CD4-positive, CD25-positive, alpha-beta regulatory T cell (primary cell): ENCODE results near the gene NRARP. TPM values are rescaled to one million over a fixed set of nuclear protein-coding genes. Genes with fewer than 3 reads are reported as not detected.

Source experiments
- ATAC-seq, 2 donors: fragments of 150-1000 bp; cut with Tn5 transposase; one replicate each; pipeline ENCODE4 v1.10.0; 2021; ENCODE audit warnings: low read depth in 2 of 2, moderate number of reproducible peaks in 2 of 2, moderate library complexity in 1 of 2
- DNase-seq, 3 donors: peaks; one replicate each; pipeline versions ENCODE4 v3.0.0 to v3.0.0-alpha.2; 2012 to 2022; ENCODE audit warnings: mixed read lengths in 1 of 3
- H3K27ac ChIP-seq: one replicate; pipeline ENCODE4 v1.7.0; 2013; ENCODE audit warnings: mild to moderate bottlenecking, low read length; ENCODE audit not compliant: insufficient read depth, poor library complexity, severe bottlenecking
- H3K27me3 ChIP-seq: one replicate; pipeline ENCODE4 v1.7.0; 2013; ENCODE audit warnings: low read length; ENCODE audit not compliant: control insufficient read depth, insufficient read depth
- H3K36me3 ChIP-seq: one replicate; pipeline ENCODE4 v1.7.0; 2013; ENCODE audit warnings: mild to moderate bottlenecking, low read length, moderate library complexity; ENCODE audit not compliant: control insufficient read depth, insufficient read depth
- H3K4me1 ChIP-seq: 2 replicates; pipeline ENCODE4 v1.7.0; 2013; ENCODE audit warnings: mild to moderate bottlenecking, low read length; ENCODE audit not compliant: insufficient read depth, control insufficient read depth, poor library complexity, severe bottlenecking
- H3K4me3 ChIP-seq: one replicate; pipeline ENCODE4 v1.7.0; 2013; ENCODE audit warnings: low read depth, mild to moderate bottlenecking, low read length, moderate library complexity
- H3K9me3 ChIP-seq, 2 experiments: 1 replicate in 1 of 2; 2 replicates in 1 of 2; pipeline ENCODE4 v1.7.0; 2013; ENCODE audit warnings: low read length in 2 of 2, mild to moderate bottlenecking in 1 of 2, moderate library complexity in 1 of 2; ENCODE audit not compliant: control insufficient read depth in 2 of 2
- H3K27ac Mint-ChIP-seq, 3 donors: one replicate each; pipeline ENCODE4 v1.8.0; 2020 to 2022; ENCODE audit warnings: mild to moderate bottlenecking in 3 of 3, mixed read lengths in 3 of 3, moderate library complexity in 2 of 3
- H3K27me3 Mint-ChIP-seq: one replicate; pipeline ENCODE4 v1.8.0; 2022; ENCODE audit warnings: mild to moderate bottlenecking, mixed read lengths
- H3K36me3 Mint-ChIP-seq: one replicate; pipeline ENCODE4 v1.8.0; 2020; ENCODE audit warnings: mixed read lengths
- H3K4me1 Mint-ChIP-seq, 4 donors: one replicate each; pipeline ENCODE4 v1.8.0; 2020 to 2022; ENCODE audit warnings: mixed read lengths in 4 of 4, mild to moderate bottlenecking in 1 of 4
- H3K4me3 Mint-ChIP-seq, 4 donors: one replicate each; pipeline ENCODE4 v1.8.0; 2020 to 2022; ENCODE audit warnings: mild to moderate bottlenecking in 4 of 4, mixed read lengths in 4 of 4, moderate library complexity in 3 of 4
- H3K9me3 Mint-ChIP-seq, 7 donors: one replicate each; pipeline ENCODE4 v1.8.0; 2020 to 2022; ENCODE audit warnings: mixed read lengths in 7 of 7, mild to moderate bottlenecking in 3 of 7, moderate library complexity in 2 of 7
- polyA plus RNA-seq, 4 donors: library from polyadenylated mRNA; unstranded; fragments of 300-500 nt; fragmentation: Illumina TruSeq; gene quantifications; one replicate each; pipeline ENCODE4 v1.2.3, GENCODE V29; 2021
- total RNA-seq: library from RNA; stranded (reverse); gene quantifications from one replicate; pipeline ENCODE4 v1.2.3, GENCODE V29; 2022

NRARP gene
- total and polyA plus RNA-seq, 5 donors from 2014 or later, result 1.6 TPM; not detected in 4

- Mint-ChIP-seq H3K27ac (peak overlapping the region in 1 of 3 donors; percentile 11), H3K36me3 (peaks cover 11% of the 10 kb centered on the region)
These were observed 45.2 kb downstream of the NRARP start for GRCh38 chr9:137256856-137257255.

GRCh38 chr9:137256362-137256761 is 45.7 kb downstream of the NRARP start:
- Histone ChIP-seq H3K9me3 (no peaks in the 10 kb centered on the region), H3K27ac (no peak overlapping the region), H3K36me3 (peaks cover 12% of the 10 kb centered on the region), H3K4me1 (peaks cover 27% of the 10 kb centered on the region), H3K4me3 (peak overlapping the region; percentile 53), H3K27me3 (no peaks in the 10 kb centered on the region)
- peaks cover 0 to 26% (median 3%) of the 10 kb centered on the region in 4 donors for H3K4me1 Mint-ChIP-seq
- peak overlapping the region; percentile 18 to 92 (median 85) for H3K4me3 Mint-ChIP-seq
- H3K36me3 Mint-ChIP-seq, result peaks cover 7% of the 10 kb centered on the region
- no peaks in the 10 kb centered on the region for H3K9me3 Mint-ChIP-seq
- ATAC-seq, result no peak
- peak overlapping the region in 1 of 3 donors; percentile 67 for H3K27ac Mint-ChIP-seq
- H3K27me3 Mint-ChIP-seq, result no peaks in the 10 kb centered on the region
- DNase-seq, result no peak

More at GRCh38 chr9:137256856-137257255, 45.2 kb downstream of the NRARP start:
- no peak overlapping the region for H3K4me3 ChIP-seq
- DNase-seq (no peak), ATAC-seq (no peak)
- no peaks in the 10 kb centered on the region for H3K27me3 Mint-ChIP-seq
- H3K9me3 ChIP-seq, result no peaks in the 10 kb centered on the region
- H3K4me3 Mint-ChIP-seq, result peak overlapping the region; percentile 18 to 92 (median 85)
- H3K27me3 ChIP-seq, result no peaks in the 10 kb centered on the region
- H3K4me1 Mint-ChIP-seq, result peaks cover 0 to 30% (median 4%) of the 10 kb centered on the region in 4 donors
- H3K36me3 ChIP-seq, result peaks cover 12% of the 10 kb centered on the region
- no peak overlapping the region for H3K27ac ChIP-seq
- peaks cover 27% of the 10 kb centered on the region for H3K4me1 ChIP-seq
- H3K9me3 Mint-ChIP-seq, result no peaks in the 10 kb centered on the region

- Histone ChIP-seq H3K27ac (peak overlapping the region; percentile 63), H3K27me3 (no peaks in the 10 kb centered on the region), H3K36me3 (peaks cover 12% of the 10 kb centered on the region), H3K9me3 (no peaks in the 10 kb centered on the region), H3K4me1 (peaks cover 27% of the 10 kb centered on the region), H3K4me3 (peak overlapping the region; percentile 53)
- H3K36me3 Mint-ChIP-seq, result peaks cover 7% of the 10 kb centered on the region
- peak overlapping the region; percentile 84 to 97 (median 91) for H3K4me3 Mint-ChIP-seq
- no peaks in the 10 kb centered on the region for H3K27me3 Mint-ChIP-seq
- H3K4me1 Mint-ChIP-seq, result peaks cover 0 to 26% (median 3%) of the 10 kb centered on the region in 4 donors
- ATAC-seq, result no peak
- DNase-seq, result peak in 1 of 3 donors; percentile 50
- H3K9me3 Mint-ChIP-seq, result no peaks in the 10 kb centered on the region
- peak overlapping the region; percentile 67 to 76 (median 76) for H3K27ac Mint-ChIP-seq
These were observed 46.5 kb downstream of the NRARP start for GRCh38 chr9:137255448-137256114.

DNA sequence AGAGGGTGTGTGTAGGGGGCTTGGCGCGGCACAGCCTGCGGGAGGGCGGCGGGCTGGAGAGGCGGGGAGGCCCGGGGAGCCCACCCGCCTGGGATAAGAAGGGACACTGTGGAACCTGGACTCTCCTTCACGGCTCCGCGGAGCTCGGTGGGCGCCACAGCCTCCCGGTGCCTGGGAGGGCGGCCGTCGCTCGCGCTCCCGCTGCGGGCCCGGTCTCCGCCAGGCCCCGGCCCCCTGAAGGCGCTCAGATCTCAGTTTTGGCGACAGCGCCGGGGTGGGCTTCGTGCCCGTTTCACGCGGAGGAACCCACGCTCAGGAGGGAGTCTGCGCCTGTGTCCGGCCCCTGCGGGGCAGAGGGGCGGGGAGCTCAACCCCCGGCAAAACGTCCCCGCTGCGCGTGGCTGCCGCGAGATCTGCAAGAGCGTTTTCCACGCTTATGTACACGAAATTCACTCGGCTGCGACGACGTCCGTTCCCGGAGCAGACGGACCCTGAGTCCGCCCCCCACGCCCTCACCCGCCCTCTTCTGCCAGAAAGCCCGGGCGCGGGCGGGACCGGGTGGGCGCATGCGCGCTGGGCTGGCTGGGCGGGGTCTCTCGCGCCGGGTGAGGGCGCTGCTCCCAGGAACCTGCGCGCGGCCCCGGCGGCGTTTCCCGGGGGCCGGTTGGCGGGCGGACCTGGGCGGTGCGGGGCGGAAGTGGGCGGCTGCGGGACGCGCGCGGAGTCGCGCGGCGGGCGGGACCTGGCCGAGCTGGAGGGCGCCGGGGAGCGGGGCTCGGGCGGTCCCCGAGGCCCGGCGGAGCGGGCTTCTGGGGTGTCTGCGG is 47.2 kb downstream of the NRARP start, which contains the start of gene NELFB:
NELFB (plus strand) TSS at position 704 of the 824 bp plus-strand sequence.
- Mint-ChIP-seq H3K4me1 (peaks cover 0 to 26% (median 3%) of the 10 kb centered on the region in 4 donors), H3K4me3 (peak within 1 kb of the TSS; percentile 84 to 97 (median 91)), H3K27me3 (no peaks in the 10 kb centered on the region), H3K9me3 (no peaks in the 10 kb centered on the region), H3K36me3 (peaks cover 7% of the 10 kb centered on the region), H3K27ac (peak within 1 kb of the TSS; percentile 67 to 76 (median 76))
- peak; percentile 89 to 92 for ATAC-seq
- DNase-seq, result peak; percentile 90 to 95 (median 94)
- peaks cover 12% of the 10 kb centered on the region for H3K36me3 ChIP-seq
- H3K4me3 ChIP-seq, result peak within 1 kb of the TSS; percentile 67
- H3K4me1 ChIP-seq, result peaks cover 27% of the 10 kb centered on the region
- no peaks in the 10 kb centered on the region for H3K27me3 ChIP-seq
- H3K9me3 ChIP-seq, result no peaks in the 10 kb centered on the region
- peak within 1 kb of the TSS; percentile 63 for H3K27ac ChIP-seq

GRCh38 chr9:137253717-137254623 is 48.1 kb downstream of the NRARP start:
- no peak for ATAC-seq
- Histone ChIP-seq H3K4me3 (no peak overlapping the region), H3K36me3 (peaks cover 8% of the 10 kb centered on the region), H3K27ac (no peak overlapping the region), H3K9me3 (no peaks in the 10 kb centered on the region), H3K27me3 (no peaks in the 10 kb centered on the region), H3K4me1 (peaks cover 27% of the 10 kb centered on the region)
- DNase-seq, result no peak
- Mint-ChIP-seq H3K4me1 (peaks cover 0 to 23% (median 3%) of the 10 kb centered on the region in 4 donors), H3K9me3 (no peaks in the 10 kb centered on the region), H3K4me3 (peak overlapping the region; percentile 77 to 96 (median 88)), H3K27ac (peak overlapping the region in 1 of 3 donors; percentile 46), H3K27me3 (no peaks in the 10 kb centered on the region), H3K36me3 (peaks cover 2% of the 10 kb centered on the region)

- no peaks in the 10 kb centered on the region for H3K36me3 Mint-ChIP-seq
- Histone ChIP-seq H3K4me3 (no peak overlapping the region), H3K27me3 (no peaks in the 10 kb centered on the region), H3K27ac (no peak overlapping the region), H3K36me3 (peaks cover 5% of the 10 kb centered on the region), H3K4me1 (peaks cover 27% of the 10 kb centered on the region), H3K9me3 (no peaks in the 10 kb centered on the region)
- H3K27me3 Mint-ChIP-seq, result no peaks in the 10 kb centered on the region
- H3K27ac Mint-ChIP-seq, result no peak overlapping the region
- H3K4me3 Mint-ChIP-seq, result peak overlapping the region in 1 of 4 donors; percentile 77
- no peaks in the 10 kb centered on the region for H3K9me3 Mint-ChIP-seq
- DNase-seq (no peak), ATAC-seq (no peak)
- peaks cover 0 to 23% (median 3%) of the 10 kb centered on the region in 4 donors for H3K4me1 Mint-ChIP-seq
These were observed 49.2 kb downstream of the NRARP start for GRCh38 chr9:137252555-137253506.
